NCI-H1694 treated with DMSO at 0.1 percent for 48 hours (cell line): ENCODE results near the gene RASGEF1C.
"Not testable (repeated sequence)": the region's sequence is repeated elsewhere in the genome, so short reads cannot be mapped to it uniquely, and the experiment has no call there.

Experiments
- DNase-seq: peaks from one replicate; lab custom pipeline; 2025; lab: John Stamatoyannopoulos, UW

RASGEF1C gene

DNA sequence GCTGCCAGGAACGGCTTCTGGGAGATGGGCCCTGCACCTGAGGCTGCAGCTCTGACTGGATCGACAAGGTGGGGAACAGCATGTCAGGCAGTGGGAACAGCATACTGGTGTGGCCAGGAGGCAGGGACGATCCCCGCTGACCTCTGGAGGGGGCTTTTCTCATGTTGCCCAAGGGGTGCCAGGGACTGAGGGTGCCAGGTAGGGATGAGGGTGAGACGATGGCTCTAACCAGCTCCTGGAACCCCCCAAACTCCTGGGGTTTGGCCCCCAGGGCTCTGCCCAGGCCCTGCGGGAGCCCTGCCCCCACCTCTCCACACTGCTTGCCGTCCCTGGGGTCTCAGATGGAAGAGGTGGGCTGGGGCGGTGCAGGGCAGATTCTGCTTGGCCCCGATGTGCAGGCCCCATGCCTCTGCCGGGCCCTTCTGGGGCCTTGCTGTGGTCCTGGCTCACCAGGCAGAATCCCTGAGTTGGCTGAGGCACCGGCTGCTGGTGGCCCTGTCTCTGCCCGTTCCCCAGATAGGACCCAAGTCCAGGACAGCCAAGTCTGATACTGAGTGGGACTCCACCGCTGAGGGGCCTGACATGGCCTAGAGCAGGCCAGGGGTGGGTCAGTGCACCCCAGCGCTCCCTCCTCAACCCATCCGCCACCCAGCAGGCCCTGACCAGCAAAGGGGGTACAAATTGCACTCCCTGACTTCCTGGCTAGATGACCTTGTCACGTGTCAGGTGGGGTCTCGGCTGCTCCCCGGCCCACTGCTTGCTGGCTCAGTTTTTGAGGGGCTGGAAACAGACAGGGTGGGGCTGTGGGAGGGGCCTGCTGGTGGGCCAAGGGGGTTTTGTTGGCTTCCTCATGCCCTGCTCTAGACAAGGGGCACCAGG lies 109.0 kb downstream of the RASGEF1C start:
- DNase-seq = no peak

- DNase-seq = no peak
Measured at GRCh38 chr5:180098991-180099732, 109.8 kb downstream of the RASGEF1C start.

DNA sequence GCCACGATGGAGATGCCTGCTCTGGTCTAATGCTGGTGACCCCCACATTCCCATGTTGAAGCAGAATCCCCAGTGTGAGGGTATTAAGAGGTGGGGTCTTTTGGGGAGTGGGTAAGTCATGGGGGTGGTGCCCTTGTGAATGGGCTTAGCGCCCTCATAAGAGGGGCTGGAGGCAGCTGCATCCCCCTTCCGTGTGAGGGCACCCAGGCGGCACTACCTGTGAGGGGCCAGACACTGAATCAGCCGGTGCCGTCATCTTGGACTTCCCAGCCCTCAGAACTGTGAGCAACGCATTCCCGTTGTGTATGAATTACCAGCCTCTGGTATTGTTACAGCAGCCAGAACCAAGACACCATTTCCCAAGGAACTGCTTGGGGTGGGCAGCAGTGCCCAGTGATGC lies 110.5 kb downstream of the RASGEF1C start:
- no peak for DNase-seq

GRCh38 chr5:180097926-180098325 lies 111.1 kb downstream of the RASGEF1C start:
- DNase-seq = no peak

DNA sequence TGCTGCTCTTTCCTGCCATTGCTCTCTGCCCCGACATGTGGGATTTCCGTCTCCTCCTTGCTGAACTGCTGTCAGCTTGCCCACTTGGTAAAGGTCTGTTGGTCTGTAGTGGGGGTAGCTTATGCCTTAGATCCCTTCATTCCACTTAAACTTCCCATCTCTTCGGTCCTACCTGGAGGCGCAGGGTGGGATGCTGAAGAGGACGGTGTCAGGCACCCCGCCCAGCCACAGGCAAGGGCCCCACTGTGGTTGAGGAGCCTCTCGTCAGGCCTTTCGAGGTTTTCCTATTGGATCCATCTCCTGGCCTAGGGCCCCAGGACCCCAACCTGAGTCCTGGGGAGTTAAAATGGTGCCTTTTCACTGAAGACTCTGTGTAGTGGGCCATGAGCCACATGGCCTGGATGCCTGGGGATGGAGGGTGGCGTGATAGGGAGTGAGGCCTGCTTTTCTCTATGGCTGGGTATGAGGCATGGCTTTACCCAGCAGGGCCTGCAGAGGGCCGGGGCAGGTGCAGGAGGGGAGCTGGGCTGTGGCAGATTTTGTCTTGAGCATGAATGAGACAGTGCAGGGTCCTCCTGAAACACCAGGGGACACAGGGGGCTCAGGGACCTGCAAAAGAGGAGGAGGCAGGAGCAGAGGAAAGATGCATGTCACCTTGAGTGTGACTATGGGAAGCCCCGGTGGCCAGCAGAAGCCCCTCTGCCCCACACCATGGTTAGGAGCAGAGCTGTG lies 111.7 kb downstream of the RASGEF1C start:
- no peak for DNase-seq

DNA sequence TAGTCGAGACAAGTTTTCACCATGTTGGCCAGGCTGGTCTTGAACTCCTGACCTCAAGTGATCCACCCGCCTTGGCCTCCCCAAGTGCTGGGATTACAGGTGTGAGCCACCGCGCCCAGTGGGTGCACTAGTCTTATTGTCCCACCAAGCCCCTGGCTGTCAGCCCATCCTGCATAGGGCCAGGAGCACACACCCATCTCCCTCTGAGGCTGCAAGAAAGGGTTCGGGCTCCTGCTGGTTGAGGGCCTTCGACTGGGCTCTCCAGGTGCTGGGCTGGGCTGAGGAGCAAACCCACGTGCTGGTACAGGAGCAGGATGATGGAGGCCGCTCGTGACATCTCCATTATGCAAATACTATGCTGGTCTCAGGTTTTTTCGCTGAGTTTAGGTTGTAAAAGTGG lies 112.4 kb downstream of the RASGEF1C start:
- no peak for DNase-seq

GRCh38 chr5:180095545-180095944 lies 113.5 kb downstream of the RASGEF1C start:
- no peak for DNase-seq

- DNase-seq = no peak
Measured at GRCh38 chr5:180093651-180094382, 115.2 kb downstream of the RASGEF1C start.

DNA sequence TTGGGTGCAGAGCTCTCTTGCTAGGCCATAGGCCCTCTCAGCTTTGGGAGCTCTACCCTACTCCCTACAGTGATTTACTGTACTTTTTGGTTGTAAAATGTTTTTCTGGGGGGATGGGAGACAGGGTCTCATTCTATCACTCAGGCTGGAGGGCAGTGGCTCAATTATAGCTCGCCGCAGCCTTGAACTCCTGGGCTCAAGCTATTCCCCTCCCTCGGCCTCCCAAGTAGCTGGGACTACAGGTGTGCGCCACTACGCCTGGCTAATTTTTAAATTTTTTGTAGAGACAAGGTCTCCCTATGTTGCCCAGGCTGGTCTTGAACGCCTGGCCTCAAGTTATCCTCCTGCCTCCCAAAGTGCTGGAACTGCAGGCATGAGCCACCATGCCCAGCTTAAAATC lies 115.8 kb downstream of the RASGEF1C start:
- DNase-seq = no peak

GRCh38 chr5:180090769-180091546 lies 118.1 kb downstream of the RASGEF1C start:
- DNase-seq = peak; percentile 54

- DNase-seq = peak; percentile 35
Measured at GRCh38 chr5:180090098-180090768, 118.8 kb downstream of the RASGEF1C start.

DNA sequence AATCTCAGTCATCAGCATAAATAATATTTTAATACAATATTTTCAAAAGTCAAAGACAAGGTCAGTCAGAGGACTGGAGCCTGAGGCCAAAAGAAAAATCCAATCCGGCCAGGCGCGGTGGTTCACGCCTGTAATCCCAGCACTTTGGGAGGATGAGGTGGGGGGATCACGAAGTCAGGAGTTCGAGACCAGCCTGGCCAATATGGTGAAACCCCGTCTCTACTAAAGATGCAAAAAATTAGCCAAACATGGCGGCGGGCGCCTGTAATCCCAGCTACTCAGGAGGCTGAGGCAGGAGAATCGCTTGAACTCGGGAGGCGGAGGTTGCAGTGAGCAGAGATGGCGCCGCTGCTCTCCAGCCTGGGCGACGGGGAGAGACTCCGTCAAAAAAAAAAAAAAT lies 119.4 kb downstream of the RASGEF1C start:
- DNase-seq = not testable (repeated sequence)

DNA sequence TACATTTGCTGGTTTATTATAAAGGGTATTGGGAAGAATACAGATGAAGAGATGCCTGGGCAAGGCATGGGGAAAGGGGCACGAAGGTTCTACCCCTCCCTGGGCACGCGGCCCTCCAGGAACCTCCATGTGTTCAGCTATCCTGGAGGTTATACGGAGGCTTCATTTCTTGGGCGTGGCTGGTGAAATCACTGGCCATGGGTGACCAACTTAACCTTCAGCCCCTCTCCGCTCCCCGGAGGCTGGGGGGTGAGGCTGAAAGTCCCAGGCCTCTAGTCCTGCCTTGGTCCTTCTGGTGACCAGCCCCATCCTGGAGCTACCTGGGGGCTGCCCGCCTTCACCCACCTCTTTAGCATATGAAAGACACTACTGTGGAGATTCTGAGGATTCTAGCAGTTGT lies 120.5 kb downstream of the RASGEF1C start:
- DNase-seq = no peak

- DNase-seq = no peak
Measured at GRCh38 chr5:180086816-180087399, 122.1 kb downstream of the RASGEF1C start.

DNA sequence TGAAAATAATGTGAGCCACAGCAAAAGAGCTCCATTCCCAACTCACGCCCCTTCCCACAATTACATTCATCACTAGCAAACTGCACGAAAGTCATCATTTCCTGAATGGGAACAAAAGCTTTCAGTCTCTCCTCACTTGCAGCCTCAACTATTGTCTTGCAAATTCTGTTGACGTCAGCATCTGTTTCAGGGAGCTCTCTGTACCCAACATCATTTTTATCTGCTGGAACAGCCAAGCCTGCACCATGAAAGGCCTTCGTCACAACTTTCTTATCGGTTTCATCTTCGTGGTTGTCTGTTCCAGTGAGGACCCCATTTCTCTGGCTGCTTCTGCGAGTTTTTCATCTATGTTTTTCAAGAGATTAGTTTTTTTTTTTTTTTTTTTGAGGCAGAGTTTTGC lies 123.2 kb downstream of the RASGEF1C start:
- DNase-seq = no peak

DNA sequence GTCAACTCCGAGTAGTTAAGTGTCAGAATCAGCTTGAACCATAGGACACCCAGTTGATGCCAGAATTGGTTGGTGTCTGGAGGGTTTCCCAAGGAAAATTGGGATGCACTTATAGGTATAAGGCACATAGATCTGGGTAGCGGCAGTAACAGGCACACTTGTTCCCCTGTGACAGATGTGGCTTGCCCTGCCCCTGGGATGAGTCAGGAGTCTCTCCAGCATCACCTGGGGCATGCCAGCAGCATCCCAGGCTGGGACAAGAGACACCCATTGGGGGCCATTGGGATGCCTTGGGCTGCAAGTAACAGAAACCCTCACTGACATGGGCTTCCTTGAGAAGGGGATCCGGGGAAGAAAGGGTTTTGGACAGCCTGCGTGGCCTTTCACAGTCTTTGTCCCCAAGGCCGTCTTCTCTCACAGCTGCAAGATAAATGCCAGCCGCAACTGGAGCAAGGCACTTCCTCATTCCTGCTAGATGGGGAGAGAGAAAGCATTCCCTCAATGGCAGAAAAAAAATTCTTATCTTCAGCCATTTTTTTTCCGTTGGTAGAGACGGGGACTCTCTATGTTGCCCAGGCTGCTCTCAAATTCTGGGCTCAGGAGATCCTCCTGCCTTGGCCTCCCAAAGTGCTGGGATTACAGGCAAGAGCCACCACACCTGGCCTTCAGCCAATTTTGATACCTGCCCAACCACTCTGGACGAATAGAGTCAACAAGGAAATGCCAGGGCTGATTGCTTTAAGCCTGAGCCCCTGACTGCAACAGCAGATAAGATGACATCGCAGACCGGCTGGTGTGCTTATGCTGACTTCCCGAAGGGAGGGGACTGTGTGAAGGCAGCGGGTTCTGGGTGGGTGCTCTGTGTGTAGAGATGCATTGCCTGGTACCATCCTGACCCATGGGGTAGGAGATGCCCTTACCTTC lies 124.1 kb downstream of the RASGEF1C start:
- DNase-seq = no peak

DNA sequence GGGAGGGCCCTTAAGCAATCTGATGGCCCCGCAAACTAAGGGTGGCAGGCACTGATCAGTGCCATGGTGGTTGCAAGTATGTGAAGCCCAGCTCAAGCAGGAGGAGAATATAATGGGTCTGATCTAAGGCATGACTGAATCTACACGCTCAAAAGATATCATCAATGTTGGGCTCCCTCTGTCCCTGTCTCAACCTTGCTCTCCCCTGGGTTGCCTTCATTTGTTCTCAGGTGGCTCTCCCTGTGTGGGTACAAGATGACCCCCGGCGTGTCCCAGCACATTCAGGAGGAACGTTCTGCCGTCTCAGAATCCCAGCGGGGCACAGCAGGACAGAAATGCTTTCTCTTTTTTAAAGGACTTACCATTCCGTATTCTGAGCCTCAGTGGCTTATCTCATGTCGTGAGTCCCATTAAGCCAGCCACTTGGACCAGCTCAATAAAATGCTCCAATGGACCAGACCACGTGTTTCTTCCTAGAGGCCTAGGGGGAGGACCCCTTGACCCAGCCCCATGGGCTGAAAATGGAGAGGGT lies 125.4 kb downstream of the RASGEF1C start:
- no peak for DNase-seq

- DNase-seq = no peak
Measured at GRCh38 chr5:180082633-180083420, 126.2 kb downstream of the RASGEF1C start.
